Measurements from ENCODE around the gene CACNA1C. TPM values are rescaled to one million over a fixed set of nuclear protein-coding genes. Genes with fewer than 3 reads are reported as not detected.

CACNA1C gene
- total RNA-seq, 1 experiment from 2014 or later = 3.7 TPM

DNA sequence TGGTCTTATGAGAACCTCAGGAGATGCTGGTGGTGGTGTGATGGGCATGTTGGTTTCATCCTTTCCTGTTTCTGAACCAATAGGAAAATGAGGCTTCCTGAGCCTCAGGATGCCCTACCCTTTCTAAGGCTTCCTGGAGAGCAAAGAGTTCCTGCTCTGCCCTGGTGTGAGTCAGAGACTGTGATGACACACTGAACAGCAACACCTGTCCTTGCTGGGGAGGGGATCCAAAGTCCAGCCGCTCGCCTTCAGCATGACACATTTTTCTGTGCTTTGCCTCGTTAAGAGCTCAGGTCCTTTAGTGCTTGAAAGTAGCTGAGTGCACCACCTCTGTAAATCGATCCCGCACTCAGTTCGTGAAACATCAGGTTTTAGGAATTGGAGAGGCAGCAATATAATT is 116.0 kb downstream of the CACNA1C start:
- no peaks in the 10 kb centered on the region for H3K36me3 ChIP-seq (ENCODE audit: insufficient read depth, low read length, poor library complexity, severe bottlenecking)
- H3K4me3 ChIP-seq (ENCODE audit: low read depth, low read length, poor library complexity, severe bottlenecking) = no peak overlapping the region
- no peak for DNase-seq (ENCODE audit: low spot score)
- peaks cover 9% of the 10 kb centered on the region for H3K9me3 ChIP-seq (ENCODE audit: low read depth, low read length, poor library complexity, severe bottlenecking)
- H3K27me3 ChIP-seq (replicated peaks; ENCODE audit: insufficient read depth, low read depth, low read length, poor library complexity) = no peaks in the 10 kb centered on the region
- H3K4me1 ChIP-seq (ENCODE audit: insufficient read depth, low read length, poor library complexity, severe bottlenecking) = peaks cover 44% of the 10 kb centered on the region
- CTCF ChIA-PET = no interaction called here
- no peak overlapping the region for H3K27ac ChIP-seq (ENCODE audit: low read depth, low read length, poor library complexity, severe bottlenecking)
- intact Hi-C loops (cut with micrococcal nuclease; ENCODE audit: unreplicated experiment) = no loop called here
- no peak for TF ChIP-seq EZH2 (IDR thresholded peaks at IDR 0.05; ENCODE audit: borderline replicate concordance, low read depth, low read length, poor library complexity, severe bottlenecking)
- TF ChIP-seq, protein P1, sequence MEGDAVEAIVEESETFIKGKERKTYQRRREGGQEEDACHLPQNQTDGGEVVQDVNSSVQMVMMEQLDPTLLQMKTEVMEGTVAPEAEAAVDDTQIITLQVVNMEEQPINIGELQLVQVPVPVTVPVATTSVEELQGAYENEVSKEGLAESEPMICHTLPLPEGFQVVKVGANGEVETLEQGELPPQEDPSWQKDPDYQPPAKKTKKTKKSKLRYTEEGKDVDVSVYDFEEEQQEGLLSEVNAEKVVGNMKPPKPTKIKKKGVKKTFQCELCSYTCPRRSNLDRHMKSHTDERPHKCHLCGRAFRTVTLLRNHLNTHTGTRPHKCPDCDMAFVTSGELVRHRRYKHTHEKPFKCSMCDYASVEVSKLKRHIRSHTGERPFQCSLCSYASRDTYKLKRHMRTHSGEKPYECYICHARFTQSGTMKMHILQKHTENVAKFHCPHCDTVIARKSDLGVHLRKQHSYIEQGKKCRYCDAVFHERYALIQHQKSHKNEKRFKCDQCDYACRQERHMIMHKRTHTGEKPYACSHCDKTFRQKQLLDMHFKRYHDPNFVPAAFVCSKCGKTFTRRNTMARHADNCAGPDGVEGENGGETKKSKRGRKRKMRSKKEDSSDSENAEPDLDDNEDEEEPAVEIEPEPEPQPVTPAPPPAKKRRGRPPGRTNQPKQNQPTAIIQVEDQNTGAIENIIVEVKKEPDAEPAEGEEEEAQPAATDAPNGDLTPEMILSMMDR (conservative IDR thresholded peaks at IDR 0.05; ENCODE audit: low read depth, low read length) = no peak
- POLR2A ChIA-PET (ENCODE audit: low non-redundant PET) = no interaction called here
- no TSS peak for BruUV-seq (replicated peaks)

DNA sequence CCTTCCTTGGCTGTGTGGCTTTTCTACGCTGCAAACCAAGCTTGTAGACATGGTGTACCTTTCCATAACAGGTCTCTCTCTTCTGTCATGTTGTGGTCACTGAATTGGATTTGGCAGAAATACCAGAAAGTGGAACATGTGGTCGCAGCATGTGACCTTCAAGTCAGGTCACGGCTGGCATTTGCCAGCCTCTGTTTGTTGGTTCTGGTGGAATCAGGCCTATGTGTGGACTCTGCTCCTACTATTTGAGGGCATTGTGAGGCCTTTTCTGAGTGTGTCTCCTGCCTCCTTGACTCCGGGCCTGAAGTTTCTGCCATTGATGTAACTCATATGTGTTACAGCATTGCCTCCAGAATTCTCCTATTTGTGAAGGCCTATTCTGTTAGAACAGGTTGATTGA is 116.7 kb downstream of the CACNA1C start:
- H3K4me3 ChIP-seq (ENCODE audit: low read depth, low read length, poor library complexity, severe bottlenecking) = no peak overlapping the region
- H3K36me3 ChIP-seq (ENCODE audit: insufficient read depth, low read length, poor library complexity, severe bottlenecking) = no peaks in the 10 kb centered on the region
- ChIA-PET POLR2A (ENCODE audit: low non-redundant PET) (no interaction called here), CTCF (no interaction called here)
- peaks cover 9% of the 10 kb centered on the region for H3K9me3 ChIP-seq (ENCODE audit: low read depth, low read length, poor library complexity, severe bottlenecking)
- DNase-seq (ENCODE audit: low spot score) = no peak
- intact Hi-C loops (cut with micrococcal nuclease; ENCODE audit: unreplicated experiment) = no loop called here
- peaks cover 44% of the 10 kb centered on the region for H3K4me1 ChIP-seq (ENCODE audit: insufficient read depth, low read length, poor library complexity, severe bottlenecking)
- BruUV-seq (replicated peaks) = no TSS peak
- TF ChIP-seq, protein P1 (conservative IDR thresholded peaks at IDR 0.05; ENCODE audit: low read depth, low read length) = no peak
- no peak for TF ChIP-seq EZH2 (IDR thresholded peaks at IDR 0.05; ENCODE audit: borderline replicate concordance, low read depth, low read length, poor library complexity, severe bottlenecking)
- no peak overlapping the region for H3K27ac ChIP-seq (ENCODE audit: low read depth, low read length, poor library complexity, severe bottlenecking)
- no peaks in the 10 kb centered on the region for H3K27me3 ChIP-seq (replicated peaks; ENCODE audit: insufficient read depth, low read depth, low read length, poor library complexity)

DNA sequence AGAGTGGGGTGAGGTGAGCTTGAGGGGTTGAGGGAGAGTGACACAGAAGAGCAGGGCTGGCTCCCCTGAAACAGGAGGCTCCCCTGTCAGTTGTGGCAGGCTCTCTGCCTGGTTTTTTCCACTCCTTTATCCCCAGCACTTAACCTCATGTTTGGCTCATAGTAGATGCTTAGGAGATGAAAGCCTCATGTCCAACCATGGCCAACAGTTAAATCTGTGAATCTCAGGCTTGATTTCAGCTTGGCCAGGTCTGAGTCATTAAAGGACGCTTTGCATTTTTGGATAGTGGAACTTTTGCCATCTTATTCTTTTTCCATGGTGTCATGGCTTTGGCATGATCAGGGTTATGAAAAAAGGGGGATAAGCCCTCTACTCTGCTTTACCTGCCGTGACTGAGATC is 117.2 kb downstream of the CACNA1C start:
- POLR2A ChIA-PET (ENCODE audit: low non-redundant PET) = no interaction called here

More for the DNA sequence above, 117.2 kb downstream of the CACNA1C start:
- peaks cover 9% of the 10 kb centered on the region for H3K9me3 ChIP-seq (ENCODE audit: low read depth, low read length, poor library complexity, severe bottlenecking)
- H3K27ac ChIP-seq (ENCODE audit: low read depth, low read length, poor library complexity, severe bottlenecking) = no peak overlapping the region
- peaks cover 44% of the 10 kb centered on the region for H3K4me1 ChIP-seq (ENCODE audit: insufficient read depth, low read length, poor library complexity, severe bottlenecking)
- no peaks in the 10 kb centered on the region for H3K36me3 ChIP-seq (ENCODE audit: insufficient read depth, low read length, poor library complexity, severe bottlenecking)
- intact Hi-C loops (cut with micrococcal nuclease; ENCODE audit: unreplicated experiment) = no loop called here
- DNase-seq (ENCODE audit: low spot score) = no peak
- TF ChIP-seq, protein P1 (conservative IDR thresholded peaks at IDR 0.05; ENCODE audit: low read depth, low read length) = no peak
- TF ChIP-seq EZH2 (IDR thresholded peaks at IDR 0.05; ENCODE audit: borderline replicate concordance, low read depth, low read length, poor library complexity, severe bottlenecking) = no peak
- no peak overlapping the region for H3K4me3 ChIP-seq (ENCODE audit: low read depth, low read length, poor library complexity, severe bottlenecking)
- no peaks in the 10 kb centered on the region for H3K27me3 ChIP-seq (replicated peaks; ENCODE audit: insufficient read depth, low read depth, low read length, poor library complexity)
- CTCF ChIA-PET = no interaction called here
- no TSS peak for BruUV-seq (replicated peaks)

All from A673 (cell line).